GM23338 (cell line): ENCODE results near the gene MYO5C. TPM values are rescaled to one million over a fixed set of nuclear protein-coding genes. Genes with fewer than 3 reads are reported as not detected.

ENCODE experiments used
- ATAC-seq: fragments of 200-7000 bp; cut with Tn5 transposase; 3 replicates; pipeline ENCODE4 v1.9.1; 2020
- DNase-seq: peaks from one replicate; pipeline ENCODE4 v3.0.0-alpha.2; 2015; ENCODE audit warnings: low spot score
- H2AFZ ChIP-seq: fragments of 200-600 bp; sonication (generic); 2 replicates; pipeline ENCODE4 v1.8.0; 2016; ENCODE audit warnings: antibody characterized with exemption, mild to moderate bottlenecking, moderate library complexity
- H3F3A ChIP-seq: fragments of 200-600 bp; sonication (generic); replicated peaks from 2 replicates; pipeline ENCODE4 v1.8.0; 2017; ENCODE audit warnings: antibody characterized with exemption, mixed run types, low read depth
- H3K27ac ChIP-seq: fragments of 200-600 bp; sonication (generic); 2 replicates; pipeline ENCODE4 v1.6.1; 2016; ENCODE audit warnings: low read depth
- H3K27me3 ChIP-seq: fragments of 200-600 bp; sonication (generic); 2 replicates; pipeline ENCODE4 v1.8.0; 2016; ENCODE audit warnings: mild to moderate bottlenecking, mixed run types, moderate library complexity; ENCODE audit not compliant: insufficient read depth
- H3K36me3 ChIP-seq: fragments of 200-600 bp; sonication (generic); 2 replicates; pipeline ENCODE4 v1.8.0; 2016; ENCODE audit warnings: mild to moderate bottlenecking; ENCODE audit not compliant: insufficient read depth
- H3K4me1 ChIP-seq: fragments of 200-600 bp; sonication (generic); 2 replicates; pipeline ENCODE4 v1.8.0; 2016; ENCODE audit warnings: mild to moderate bottlenecking, moderate library complexity; ENCODE audit not compliant: insufficient read depth
- H3K4me2 ChIP-seq: fragments of 200-600 bp; sonication (generic); 2 replicates; pipeline ENCODE4 v1.7.1; 2017; ENCODE audit warnings: mixed run types
- H3K4me3 ChIP-seq: fragments of 200-600 bp; sonication (generic); 2 replicates; pipeline ENCODE4 v1.6.1; 2016; ENCODE audit warnings: mixed run types
- H3K79me2 ChIP-seq: fragments of 200-600 bp; sonication (generic); replicated peaks from 2 replicates; pipeline ENCODE4 v1.8.0; 2017; ENCODE audit warnings: mild to moderate bottlenecking; ENCODE audit not compliant: insufficient read depth
- H3K9me2 ChIP-seq: fragments of 200-600 bp; sonication (generic); 2 replicates; pipeline ENCODE4 v1.8.0; 2017; ENCODE audit not compliant: insufficient read depth
- H4K20me1 ChIP-seq: fragments of 200-600 bp; sonication (generic); replicated peaks from 2 replicates; pipeline ENCODE4 v1.8.0; 2017; ENCODE audit warnings: mild to moderate bottlenecking; ENCODE audit not compliant: insufficient read depth
- H3K27ac Mint-ChIP-seq: 2 replicates; pipeline ENCODE4 v1.8.0; 2020; ENCODE audit warnings: inconsistent platforms, mild to moderate bottlenecking, moderate library complexity, mixed read lengths
- H3K27me3 Mint-ChIP-seq: 3 replicates; pipeline ENCODE4 v1.8.0; 2022; ENCODE audit warnings: low read depth, mild to moderate bottlenecking, moderate library complexity, mixed read lengths, inconsistent platforms; ENCODE audit not compliant: insufficient read depth, poor library complexity
- H3K36me3 Mint-ChIP-seq: 3 replicates; pipeline ENCODE4 v1.8.0; 2021; ENCODE audit warnings: low read depth, mild to moderate bottlenecking, inconsistent platforms, moderate library complexity, mixed read lengths
- H3K4me1 Mint-ChIP-seq: 3 replicates; pipeline ENCODE4 v1.8.0; 2020; ENCODE audit warnings: mild to moderate bottlenecking, inconsistent platforms, mixed read lengths
- H3K4me3 Mint-ChIP-seq: 3 replicates; pipeline ENCODE4 v1.8.0; 2021; ENCODE audit warnings: moderate library complexity, mild to moderate bottlenecking, inconsistent platforms, mixed read lengths
- H3K9me3 Mint-ChIP-seq: 3 replicates; pipeline ENCODE4 v1.8.0; 2020; ENCODE audit warnings: moderate library complexity, mild to moderate bottlenecking, inconsistent platforms, mixed read lengths
- CREB1 ChIP-seq: fragments of 250-450 bp; sonication (Bioruptor Pico); IDR thresholded peaks from 2 replicates; pipeline ENCODE4 v1.5.0; 2020; ENCODE audit warnings: low read depth, mild to moderate bottlenecking, moderate library complexity
- EZH2 ChIP-seq: fragments of 200-600 bp; sonication (generic); IDR thresholded peaks from one replicate; pipeline ENCODE4 v1.8.0; 2017; ENCODE audit warnings: antibody characterized with exemption, mild to moderate bottlenecking, low read depth; ENCODE audit not compliant: unreplicated experiment
- EZH2phosphoT487 ChIP-seq: fragments of 200-600 bp; sonication (generic); IDR thresholded peaks from one replicate; pipeline ENCODE4 v1.8.1; 2018; ENCODE audit warnings: antibody characterized with exemption; ENCODE audit not compliant: unreplicated experiment
- JUNB ChIP-seq: IDR thresholded peaks from one replicate; pipeline ENCODE4 v1.6.1; 2016; ENCODE audit warnings: antibody characterized with exemption; ENCODE audit not compliant: unreplicated experiment
- NANOG ChIP-seq: IDR thresholded peaks from 2 replicates; pipeline ENCODE4 v1.6.1; 2016; ENCODE audit warnings: antibody characterized with exemption, borderline replicate concordance
- POLR2AphosphoS5 ChIP-seq: IDR thresholded peaks from 2 replicates; pipeline ENCODE4 v1.6.1; 2016; ENCODE audit warnings: antibody characterized with exemption, low read depth
- STAT1 ChIP-seq: IDR thresholded peaks from one replicate; pipeline ENCODE4 v1.6.1; 2016; ENCODE audit warnings: antibody characterized with exemption; ENCODE audit not compliant: unreplicated experiment
- ZNF114 ChIP-seq: fragments of 250-450 bp; sonication (Bioruptor Pico); IDR thresholded peaks from 2 replicates; pipeline ENCODE4 v1.5.0; 2020; ENCODE audit warnings: mild to moderate bottlenecking, moderate library complexity
- ZNF331 ChIP-seq: fragments of 250-450 bp; sonication (Bioruptor Pico); IDR thresholded peaks from 2 replicates; pipeline ENCODE4 v1.5.0; 2020; ENCODE audit warnings: low read depth, mild to moderate bottlenecking, moderate library complexity
- polyA plus RNA-seq: library from polyadenylated mRNA; unstranded; fragments of >200 nt; fragmentation: Nextera tagmentation; extraction: Ambion mirVana; gene quantifications from 2 replicates; pipeline ENCODE4 v1.2.1, GENCODE V29; 2016
- total RNA-seq: library from RNA; depleted of rRNA; stranded (reverse); fragments of >200 nt; shearing (Covaris generic); gene quantifications from 2 replicates; pipeline ENCODE4 v1.2.3, GENCODE V29; 2014
- TF ChIP-seq, protein P1 (sequence below): fragments of 250-450 bp; sonication (Bioruptor Pico); IDR thresholded peaks from 2 replicates; pipeline ENCODE4 v1.5.0; 2020; ENCODE audit warnings: mild to moderate bottlenecking, moderate library complexity
- TF ChIP-seq, protein P2 (sequence below), 2 experiments: fragments of 200-600 bp in 1 of 2; sonication (generic) in 1 of 2; conservative IDR thresholded peaks; 2 replicates each; pipeline versions ENCODE4 v1.5.1 to v1.6.1; 2016 to 2017; ENCODE audit warnings: antibody characterized with exemption in 2 of 2, low read depth in 2 of 2, mild to moderate bottlenecking in 2 of 2, moderate library complexity in 1 of 2
- TF ChIP-seq, protein P3 (sequence below): IDR thresholded peaks from one replicate; pipeline ENCODE4 v1.6.1; 2018; ENCODE audit warnings: antibody characterized with exemption; ENCODE audit not compliant: unreplicated experiment

Gene MYO5C
- total and polyA plus RNA-seq, 2 experiments from 2014 or later: 7.9 to 28.8 TPM

DNA sequence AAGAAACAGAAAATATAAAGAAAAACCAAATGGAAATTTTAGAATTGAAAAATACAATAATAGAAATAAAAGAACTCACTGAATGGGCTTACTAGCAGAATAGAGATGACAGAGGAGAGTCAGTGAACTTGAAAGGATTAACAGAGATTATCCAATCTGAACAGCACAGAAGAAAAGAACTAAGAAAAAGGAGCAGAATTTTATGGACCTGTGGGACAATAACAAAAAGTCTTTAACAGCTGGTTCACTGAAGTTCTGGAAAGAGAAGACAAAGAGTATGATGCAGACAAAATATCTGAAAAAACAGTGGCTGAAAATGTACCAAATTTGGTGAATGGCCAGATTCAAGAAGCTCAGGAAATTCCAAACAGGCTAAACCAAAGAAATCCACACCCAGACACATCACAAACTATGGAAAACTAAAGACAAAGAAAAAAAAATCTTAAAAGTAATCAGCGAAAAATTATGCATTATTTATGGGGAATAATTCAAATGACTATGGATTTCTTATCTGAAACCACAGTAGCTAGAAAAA lies 94.7 kb downstream of the MYO5C start:
- no peaks in the 10 kb centered on the region for H3K9me2 ChIP-seq
- no peaks in the 10 kb centered on the region for H3K27me3 ChIP-seq
- no peak for DNase-seq
- H3K4me3 Mint-ChIP-seq: no peak overlapping the region
- H3K36me3 ChIP-seq: no peaks in the 10 kb centered on the region
- H3K4me1 ChIP-seq: peaks cover 15% of the 10 kb centered on the region
- H2AFZ ChIP-seq: no peak overlapping the region
- H3K27me3 Mint-ChIP-seq: peaks cover 2% of the 10 kb centered on the region
- no peak overlapping the region for H3K4me3 ChIP-seq
- peaks cover 28% of the 10 kb centered on the region for H3K36me3 Mint-ChIP-seq
- H3K9me3 Mint-ChIP-seq: no peaks in the 10 kb centered on the region
- no peaks in the 10 kb centered on the region for H3K79me2 ChIP-seq
- peaks cover 8% of the 10 kb centered on the region for H3K4me1 Mint-ChIP-seq
- no peak overlapping the region for H3K4me2 ChIP-seq
- no peak overlapping the region for H3K27ac Mint-ChIP-seq
- H3F3A ChIP-seq: no peaks in the 10 kb centered on the region
- no peak for TF ChIP-seq EZH2
- TF ChIP-seq STAT1: no peak
- no peak for TF ChIP-seq POLR2AphosphoS5
- TF ChIP-seq EZH2phosphoT487: no peak
- TF ChIP-seq JUNB: no peak
- TF ChIP-seq ZNF331 (CRISPR knock-in tag): no peak
- no peak for TF ChIP-seq ZNF114 (CRISPR knock-in tag)
- TF ChIP-seq, protein P1, sequence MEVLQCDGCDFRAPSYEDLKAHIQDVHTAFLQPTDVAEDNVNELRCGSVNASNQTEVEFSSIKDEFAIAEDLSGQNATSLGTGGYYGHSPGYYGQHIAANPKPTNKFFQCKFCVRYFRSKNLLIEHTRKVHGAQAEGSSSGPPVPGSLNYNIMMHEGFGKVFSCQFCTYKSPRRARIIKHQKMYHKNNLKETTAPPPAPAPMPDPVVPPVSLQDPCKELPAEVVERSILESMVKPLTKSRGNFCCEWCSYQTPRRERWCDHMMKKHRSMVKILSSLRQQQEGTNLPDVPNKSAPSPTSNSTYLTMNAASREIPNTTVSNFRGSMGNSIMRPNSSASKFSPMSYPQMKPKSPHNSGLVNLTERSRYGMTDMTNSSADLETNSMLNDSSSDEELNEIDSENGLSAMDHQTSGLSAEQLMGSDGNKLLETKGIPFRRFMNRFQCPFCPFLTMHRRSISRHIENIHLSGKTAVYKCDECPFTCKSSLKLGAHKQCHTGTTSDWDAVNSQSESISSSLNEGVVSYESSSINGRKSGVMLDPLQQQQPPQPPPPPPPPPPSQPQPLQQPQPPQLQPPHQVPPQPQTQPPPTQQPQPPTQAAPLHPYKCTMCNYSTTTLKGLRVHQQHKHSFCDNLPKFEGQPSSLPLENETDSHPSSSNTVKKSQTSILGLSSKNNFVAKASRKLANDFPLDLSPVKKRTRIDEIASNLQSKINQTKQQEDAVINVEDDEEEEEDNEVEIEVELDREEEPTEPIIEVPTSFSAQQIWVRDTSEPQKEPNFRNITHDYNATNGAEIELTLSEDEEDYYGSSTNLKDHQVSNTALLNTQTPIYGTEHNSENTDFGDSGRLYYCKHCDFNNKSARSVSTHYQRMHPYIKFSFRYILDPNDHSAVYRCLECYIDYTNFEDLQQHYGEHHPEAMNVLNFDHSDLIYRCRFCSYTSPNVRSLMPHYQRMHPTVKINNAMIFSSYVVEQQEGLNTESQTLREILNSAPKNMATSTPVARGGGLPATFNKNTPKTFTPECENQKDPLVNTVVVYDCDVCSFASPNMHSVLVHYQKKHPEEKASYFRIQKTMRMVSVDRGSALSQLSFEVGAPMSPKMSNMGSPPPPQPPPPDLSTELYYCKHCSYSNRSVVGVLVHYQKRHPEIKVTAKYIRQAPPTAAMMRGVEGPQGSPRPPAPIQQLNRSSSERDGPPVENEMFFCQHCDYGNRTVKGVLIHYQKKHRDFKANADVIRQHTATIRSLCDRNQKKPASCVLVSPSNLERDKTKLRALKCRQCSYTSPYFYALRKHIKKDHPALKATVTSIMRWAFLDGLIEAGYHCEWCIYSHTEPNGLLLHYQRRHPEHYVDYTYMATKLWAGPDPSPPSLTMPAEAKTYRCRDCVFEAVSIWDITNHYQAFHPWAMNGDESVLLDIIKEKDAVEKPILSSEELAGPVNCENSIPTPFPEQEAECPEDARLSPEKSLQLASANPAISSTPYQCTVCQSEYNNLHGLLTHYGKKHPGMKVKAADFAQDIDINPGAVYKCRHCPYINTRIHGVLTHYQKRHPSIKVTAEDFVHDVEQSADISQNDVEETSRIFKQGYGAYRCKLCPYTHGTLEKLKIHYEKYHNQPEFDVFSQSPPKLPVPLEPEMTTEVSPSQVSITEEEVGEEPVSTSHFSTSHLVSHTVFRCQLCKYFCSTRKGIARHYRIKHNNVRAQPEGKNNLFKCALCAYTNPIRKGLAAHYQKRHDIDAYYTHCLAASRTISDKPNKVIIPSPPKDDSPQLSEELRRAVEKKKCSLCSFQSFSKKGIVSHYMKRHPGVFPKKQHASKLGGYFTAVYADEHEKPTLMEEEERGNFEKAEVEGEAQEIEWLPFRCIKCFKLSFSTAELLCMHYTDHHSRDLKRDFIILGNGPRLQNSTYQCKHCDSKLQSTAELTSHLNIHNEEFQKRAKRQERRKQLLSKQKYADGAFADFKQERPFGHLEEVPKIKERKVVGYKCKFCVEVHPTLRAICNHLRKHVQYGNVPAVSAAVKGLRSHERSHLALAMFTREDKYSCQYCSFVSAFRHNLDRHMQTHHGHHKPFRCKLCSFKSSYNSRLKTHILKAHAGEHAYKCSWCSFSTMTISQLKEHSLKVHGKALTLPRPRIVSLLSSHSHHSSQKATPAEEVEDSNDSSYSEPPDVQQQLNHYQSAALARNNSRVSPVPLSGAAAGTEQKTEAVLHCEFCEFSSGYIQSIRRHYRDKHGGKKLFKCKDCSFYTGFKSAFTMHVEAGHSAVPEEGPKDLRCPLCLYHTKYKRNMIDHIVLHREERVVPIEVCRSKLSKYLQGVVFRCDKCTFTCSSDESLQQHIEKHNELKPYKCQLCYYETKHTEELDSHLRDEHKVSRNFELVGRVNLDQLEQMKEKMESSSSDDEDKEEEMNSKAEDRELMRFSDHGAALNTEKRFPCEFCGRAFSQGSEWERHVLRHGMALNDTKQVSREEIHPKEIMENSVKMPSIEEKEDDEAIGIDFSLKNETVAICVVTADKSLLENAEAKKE (CRISPR knock-in tag): no peak
- TF ChIP-seq, protein P2, sequence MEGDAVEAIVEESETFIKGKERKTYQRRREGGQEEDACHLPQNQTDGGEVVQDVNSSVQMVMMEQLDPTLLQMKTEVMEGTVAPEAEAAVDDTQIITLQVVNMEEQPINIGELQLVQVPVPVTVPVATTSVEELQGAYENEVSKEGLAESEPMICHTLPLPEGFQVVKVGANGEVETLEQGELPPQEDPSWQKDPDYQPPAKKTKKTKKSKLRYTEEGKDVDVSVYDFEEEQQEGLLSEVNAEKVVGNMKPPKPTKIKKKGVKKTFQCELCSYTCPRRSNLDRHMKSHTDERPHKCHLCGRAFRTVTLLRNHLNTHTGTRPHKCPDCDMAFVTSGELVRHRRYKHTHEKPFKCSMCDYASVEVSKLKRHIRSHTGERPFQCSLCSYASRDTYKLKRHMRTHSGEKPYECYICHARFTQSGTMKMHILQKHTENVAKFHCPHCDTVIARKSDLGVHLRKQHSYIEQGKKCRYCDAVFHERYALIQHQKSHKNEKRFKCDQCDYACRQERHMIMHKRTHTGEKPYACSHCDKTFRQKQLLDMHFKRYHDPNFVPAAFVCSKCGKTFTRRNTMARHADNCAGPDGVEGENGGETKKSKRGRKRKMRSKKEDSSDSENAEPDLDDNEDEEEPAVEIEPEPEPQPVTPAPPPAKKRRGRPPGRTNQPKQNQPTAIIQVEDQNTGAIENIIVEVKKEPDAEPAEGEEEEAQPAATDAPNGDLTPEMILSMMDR (conservative IDR thresholded peaks at IDR 0.05; ENCODE audit: low read depth in 2 of 2): no peak
- no peak for TF ChIP-seq CREB1
- no peak for TF ChIP-seq NANOG
- TF ChIP-seq, protein P3, sequence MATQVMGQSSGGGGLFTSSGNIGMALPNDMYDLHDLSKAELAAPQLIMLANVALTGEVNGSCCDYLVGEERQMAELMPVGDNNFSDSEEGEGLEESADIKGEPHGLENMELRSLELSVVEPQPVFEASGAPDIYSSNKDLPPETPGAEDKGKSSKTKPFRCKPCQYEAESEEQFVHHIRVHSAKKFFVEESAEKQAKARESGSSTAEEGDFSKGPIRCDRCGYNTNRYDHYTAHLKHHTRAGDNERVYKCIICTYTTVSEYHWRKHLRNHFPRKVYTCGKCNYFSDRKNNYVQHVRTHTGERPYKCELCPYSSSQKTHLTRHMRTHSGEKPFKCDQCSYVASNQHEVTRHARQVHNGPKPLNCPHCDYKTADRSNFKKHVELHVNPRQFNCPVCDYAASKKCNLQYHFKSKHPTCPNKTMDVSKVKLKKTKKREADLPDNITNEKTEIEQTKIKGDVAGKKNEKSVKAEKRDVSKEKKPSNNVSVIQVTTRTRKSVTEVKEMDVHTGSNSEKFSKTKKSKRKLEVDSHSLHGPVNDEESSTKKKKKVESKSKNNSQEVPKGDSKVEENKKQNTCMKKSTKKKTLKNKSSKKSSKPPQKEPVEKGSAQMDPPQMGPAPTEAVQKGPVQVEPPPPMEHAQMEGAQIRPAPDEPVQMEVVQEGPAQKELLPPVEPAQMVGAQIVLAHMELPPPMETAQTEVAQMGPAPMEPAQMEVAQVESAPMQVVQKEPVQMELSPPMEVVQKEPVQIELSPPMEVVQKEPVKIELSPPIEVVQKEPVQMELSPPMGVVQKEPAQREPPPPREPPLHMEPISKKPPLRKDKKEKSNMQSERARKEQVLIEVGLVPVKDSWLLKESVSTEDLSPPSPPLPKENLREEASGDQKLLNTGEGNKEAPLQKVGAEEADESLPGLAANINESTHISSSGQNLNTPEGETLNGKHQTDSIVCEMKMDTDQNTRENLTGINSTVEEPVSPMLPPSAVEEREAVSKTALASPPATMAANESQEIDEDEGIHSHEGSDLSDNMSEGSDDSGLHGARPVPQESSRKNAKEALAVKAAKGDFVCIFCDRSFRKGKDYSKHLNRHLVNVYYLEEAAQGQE: no peak
- H4K20me1 ChIP-seq: no peaks in the 10 kb centered on the region
- no peak for ATAC-seq
- H3K27ac ChIP-seq: no peak overlapping the region
